Fibroblast of pulmonary artery (primary cell): ENCODE measurements around the gene CABLES1.
A peak's percentile ranks its signal among the peaks of the same experiment; 100 is the strongest.

Source experiments
- DNase-seq: peaks from one replicate; pipeline ENCODE4 v3.0.0-alpha.2; 2010; ENCODE audit warnings: low read depth
- H3K4me3 ChIP-seq: replicated peaks from 2 replicates; pipeline ENCODE4 v1.5.1; 2011; ENCODE audit warnings: low read depth, mild to moderate bottlenecking, control low read depth, low read length, moderate library complexity
- TF ChIP-seq, protein P1 (sequence below): IDR thresholded peaks from 2 replicates; pipeline ENCODE4 v1.5.1; 2011; ENCODE audit warnings: mild to moderate bottlenecking, control low read depth, low read length, inconsistent platforms; ENCODE audit errors: missing control alignments

Gene CABLES1

DNA sequence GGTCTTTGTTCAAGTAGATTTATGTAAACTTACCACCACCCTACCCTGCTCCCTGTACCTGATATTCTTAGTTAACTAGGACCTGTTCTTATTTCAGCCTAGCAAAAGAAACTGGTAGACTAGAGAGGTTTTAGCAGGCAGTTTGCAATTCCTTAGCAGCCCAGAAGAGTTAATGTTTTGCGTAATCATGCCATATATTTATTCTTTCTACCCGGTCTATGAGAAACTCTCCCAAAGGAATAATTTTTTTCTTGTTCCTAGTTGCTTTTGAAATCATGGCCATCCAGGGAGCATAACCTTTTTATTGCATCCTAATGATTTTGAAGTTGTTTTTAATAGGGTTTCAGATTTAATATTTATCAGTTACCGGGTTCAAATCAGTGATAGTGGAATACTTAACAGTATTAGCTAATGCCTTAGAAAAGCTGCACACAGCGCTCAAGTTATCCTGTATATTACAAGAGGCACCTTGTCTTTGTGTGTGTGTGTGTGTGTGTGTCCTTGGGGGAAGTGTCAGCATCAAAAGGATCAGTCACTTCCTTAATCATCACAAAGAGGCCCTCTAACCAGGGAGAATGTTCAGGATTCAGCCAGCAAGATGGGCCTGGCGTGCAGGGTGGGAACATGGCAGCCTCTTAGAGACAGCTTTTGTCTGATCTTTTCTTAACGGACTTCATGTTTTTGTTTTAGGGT, 52.9 kb downstream of the CABLES1 start:
- TF ChIP-seq, protein P1, sequence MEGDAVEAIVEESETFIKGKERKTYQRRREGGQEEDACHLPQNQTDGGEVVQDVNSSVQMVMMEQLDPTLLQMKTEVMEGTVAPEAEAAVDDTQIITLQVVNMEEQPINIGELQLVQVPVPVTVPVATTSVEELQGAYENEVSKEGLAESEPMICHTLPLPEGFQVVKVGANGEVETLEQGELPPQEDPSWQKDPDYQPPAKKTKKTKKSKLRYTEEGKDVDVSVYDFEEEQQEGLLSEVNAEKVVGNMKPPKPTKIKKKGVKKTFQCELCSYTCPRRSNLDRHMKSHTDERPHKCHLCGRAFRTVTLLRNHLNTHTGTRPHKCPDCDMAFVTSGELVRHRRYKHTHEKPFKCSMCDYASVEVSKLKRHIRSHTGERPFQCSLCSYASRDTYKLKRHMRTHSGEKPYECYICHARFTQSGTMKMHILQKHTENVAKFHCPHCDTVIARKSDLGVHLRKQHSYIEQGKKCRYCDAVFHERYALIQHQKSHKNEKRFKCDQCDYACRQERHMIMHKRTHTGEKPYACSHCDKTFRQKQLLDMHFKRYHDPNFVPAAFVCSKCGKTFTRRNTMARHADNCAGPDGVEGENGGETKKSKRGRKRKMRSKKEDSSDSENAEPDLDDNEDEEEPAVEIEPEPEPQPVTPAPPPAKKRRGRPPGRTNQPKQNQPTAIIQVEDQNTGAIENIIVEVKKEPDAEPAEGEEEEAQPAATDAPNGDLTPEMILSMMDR, result no peak
- DNase-seq, result peak; percentile 33
- no peak overlapping the region for H3K4me3 ChIP-seq

DNA sequence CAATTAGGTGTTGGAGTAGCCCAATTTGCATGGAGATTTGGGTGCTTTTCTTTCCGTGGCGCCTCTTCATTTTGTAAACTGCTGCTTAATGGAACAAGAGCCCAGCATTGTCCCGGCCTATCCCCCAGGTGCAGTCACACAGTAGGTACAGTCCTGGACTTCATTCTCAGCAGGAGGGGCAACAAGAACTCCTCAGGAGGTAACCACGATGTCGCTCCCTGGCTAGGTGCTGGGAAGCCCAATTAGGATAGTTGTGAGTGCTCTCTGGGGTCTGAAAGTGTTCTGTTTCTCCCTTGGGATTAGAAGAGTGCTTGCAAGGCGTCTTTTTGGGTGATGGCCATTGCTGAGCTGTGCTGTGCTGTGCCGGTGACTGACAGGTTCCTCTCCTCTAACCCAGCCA, 53.8 kb downstream of the CABLES1 start:
- H3K4me3 ChIP-seq, result no peak overlapping the region
- TF ChIP-seq, protein P1, result no peak
- no peak for DNase-seq

DNA sequence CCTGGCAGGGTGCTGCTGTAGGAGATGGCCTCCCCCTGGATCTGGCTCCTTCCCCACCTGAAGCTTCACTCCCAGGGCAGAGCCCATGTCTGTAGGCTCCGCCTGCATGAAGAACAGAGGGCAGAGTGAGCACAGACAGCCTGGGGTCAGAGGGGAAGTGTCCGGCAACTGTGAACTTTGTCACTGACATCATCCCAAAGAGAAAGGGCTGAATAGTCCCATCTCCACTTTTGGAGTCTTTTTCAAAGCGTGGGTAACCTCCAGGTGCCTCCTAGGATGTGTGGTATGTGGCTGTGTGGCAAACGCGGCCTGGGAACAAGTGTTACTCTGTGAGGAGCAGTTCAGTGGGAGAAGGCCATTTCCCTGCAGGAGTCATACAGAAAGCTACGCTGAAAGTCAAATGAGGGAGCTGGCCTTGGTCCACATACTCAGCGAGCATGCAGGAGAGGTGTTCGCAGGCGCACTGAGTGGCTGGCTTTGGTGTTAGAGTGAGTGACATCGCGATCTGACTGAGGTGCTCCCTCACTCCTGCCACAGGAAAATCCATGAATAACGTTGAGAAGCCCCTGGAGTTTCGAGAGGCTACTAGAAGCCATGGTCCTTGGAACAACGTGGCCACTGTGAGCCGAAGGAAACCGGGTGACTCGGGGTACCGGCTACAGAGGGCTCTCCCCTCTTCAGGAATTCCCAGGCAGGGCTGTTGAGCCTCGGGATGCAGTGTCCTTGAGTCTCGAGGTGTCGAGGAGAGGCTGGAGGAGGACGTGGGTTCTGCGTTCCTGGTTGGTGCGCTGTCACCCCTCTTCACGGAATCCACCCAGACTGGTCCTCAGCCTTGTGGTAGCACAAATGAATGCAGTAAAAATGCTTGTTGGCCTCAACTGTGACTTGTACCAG, 54.7 kb downstream of the CABLES1 start:
- TF ChIP-seq, protein P1, result no peak
- no peak for DNase-seq
- H3K4me3 ChIP-seq, result no peak overlapping the region

DNA sequence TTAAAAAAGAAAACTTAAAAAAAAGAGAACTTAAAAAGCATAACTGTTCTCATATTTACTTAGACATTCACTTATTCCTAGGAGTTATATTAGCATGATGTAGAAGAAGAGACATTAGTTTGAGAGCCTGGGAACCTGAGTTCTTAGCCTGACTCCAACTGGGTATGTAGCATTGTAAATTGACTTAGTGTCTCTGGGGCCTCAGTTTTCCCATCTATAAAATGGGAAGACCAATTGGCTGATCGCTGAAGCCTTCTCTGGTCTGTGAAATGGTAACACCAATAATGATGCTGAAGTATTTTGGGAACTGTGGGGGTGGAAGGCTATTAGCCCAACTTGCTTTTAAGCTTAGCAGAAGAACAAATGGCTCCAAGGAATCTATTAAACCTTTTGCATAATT, 55.9 kb downstream of the CABLES1 start:
- DNase-seq, result no peak
- H3K4me3 ChIP-seq, result no peak overlapping the region
- TF ChIP-seq, protein P1, result no peak

DNA sequence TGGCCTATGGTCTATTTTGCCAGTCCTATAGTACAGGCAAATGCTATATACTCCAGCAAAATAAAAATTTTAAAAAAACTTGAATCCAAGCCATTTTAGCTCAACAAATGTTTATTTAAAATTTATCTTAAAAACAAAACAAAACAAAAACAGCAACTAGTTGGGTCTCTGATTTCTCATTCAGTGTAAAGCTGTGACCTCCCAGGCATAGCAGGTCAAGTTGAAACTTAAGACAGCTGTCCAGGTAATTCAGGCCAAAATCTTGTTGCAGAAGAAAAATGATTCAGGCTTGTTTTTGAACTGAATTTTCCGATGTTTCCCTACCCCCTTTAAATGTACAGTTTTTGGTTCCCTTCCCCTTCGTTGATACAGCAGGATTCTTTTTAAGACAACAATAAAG, 58.5 kb downstream of the CABLES1 start:
- TF ChIP-seq, protein P1, result no peak
- no peak for DNase-seq
- H3K4me3 ChIP-seq, result no peak overlapping the region

DNA sequence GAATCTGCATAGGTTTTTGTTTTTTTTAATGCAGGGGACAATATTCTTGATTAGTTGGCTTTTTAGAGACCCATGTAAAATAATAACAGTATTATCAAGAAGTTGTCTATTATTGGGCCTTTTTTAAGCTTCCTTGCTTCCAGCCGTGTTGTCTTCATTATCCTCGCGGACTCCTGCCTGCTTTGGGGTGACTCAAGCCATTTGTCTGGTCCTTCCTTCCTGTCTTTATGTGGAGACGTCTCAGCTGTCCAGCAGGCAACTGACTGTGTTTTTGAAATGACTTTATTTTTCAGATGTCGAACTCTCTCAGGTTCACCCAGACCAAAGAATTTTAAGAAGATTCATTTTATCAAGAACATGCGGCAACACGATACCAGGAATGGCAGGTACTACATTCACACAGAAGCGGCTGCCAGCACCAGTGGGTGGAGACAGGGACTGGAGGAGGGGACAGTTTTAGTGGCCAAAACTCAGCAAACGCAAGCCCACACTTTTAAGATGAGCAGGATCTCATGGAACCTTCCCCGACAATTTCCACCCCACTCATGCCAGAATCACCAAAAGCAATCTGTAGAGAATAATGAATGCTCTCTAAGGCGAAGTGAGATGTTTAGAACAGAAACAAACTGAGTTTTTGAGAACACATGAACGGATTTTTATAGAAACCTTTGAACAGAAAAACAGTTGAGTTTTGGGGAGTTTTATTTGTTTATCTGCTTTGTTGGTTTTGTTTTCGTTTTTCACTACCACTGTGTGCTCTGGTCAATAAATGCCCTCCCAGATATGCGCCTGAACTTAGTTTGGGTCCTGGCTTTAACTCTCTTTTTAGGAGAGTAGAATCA, 59.1 kb downstream of the CABLES1 start:
- DNase-seq, result peak; percentile 56
- no peak overlapping the region for H3K4me3 ChIP-seq
- TF ChIP-seq, protein P1, result no peak
